Transverse colon (tissue), 4 donors: Measurements from ENCODE around the gene PEDS1. TPM values are rescaled to one million over a fixed set of nuclear protein-coding genes. Genes with fewer than 3 reads are reported as not detected.

Experiments
- DNase-seq: peaks from one replicate; pipeline ENCODE4 v3.0.0-alpha.2; 2019
- H3K27ac ChIP-seq, 4 donors: fragments of 200-600 bp; sonication (generic); 2 replicates each; pipeline ENCODE4 v1.5.1; 2016 to 2018; ENCODE audit warnings: inconsistent platforms in 4 of 4
- H3K27me3 ChIP-seq: fragments of 200-600 bp; sonication (generic); 2 replicates; pipeline ENCODE4 v1.5.1; 2017; ENCODE audit warnings: inconsistent platforms
- H3K36me3 ChIP-seq, 4 donors: fragments of 200-600 bp; sonication (generic); 2 replicates each; pipeline ENCODE4 v1.5.1; 2017 to 2019; ENCODE audit warnings: inconsistent platforms in 4 of 4
- H3K4me1 ChIP-seq, 4 donors: fragments of 200-600 bp; sonication (generic); 2 replicates each; pipeline ENCODE4 v1.5.1; 2017 to 2020; ENCODE audit warnings: inconsistent platforms in 4 of 4
- H3K4me3 ChIP-seq, 4 donors: fragments of 200-600 bp; sonication (generic); 1 replicate in 1 of 4; 2 replicates in 3 of 4; pipeline versions ENCODE4 v1.5.1 to v1.6.1; 2017 to 2019; ENCODE audit warnings: inconsistent platforms in 4 of 4
- H3K9me3 ChIP-seq, 2 donors: fragments of 200-600 bp; sonication (generic); 2 replicates each; pipeline ENCODE4 v1.5.1; 2017 to 2019; ENCODE audit warnings: inconsistent platforms in 2 of 2
- CTCF ChIP-seq, 5 experiments: fragments of 200-600 bp in 3 of 5; fragments of 450-650 bp in 2 of 5; sonication (generic) in 3 of 5; IDR thresholded peaks; 1 replicate in 2 of 5; 2 replicates in 3 of 5; pipeline ENCODE4 v1.5.1; 2016 to 2017; ENCODE audit warnings: antibody characterized with exemption in 5 of 5, inconsistent platforms in 3 of 5, mild to moderate bottlenecking in 2 of 5, moderate library complexity in 1 of 5
- EP300 ChIP-seq: sonication (generic); formaldehyde crosslinking; IDR thresholded peaks from one replicate; pipeline ENCODE4 v1.6.1; 2017; ENCODE audit warnings: antibody characterized with exemption, low read depth
- POLR2A ChIP-seq: fragments of 450-650 bp; IDR thresholded peaks from one replicate; pipeline ENCODE4 v1.6.1; 2016; ENCODE audit warnings: antibody characterized with exemption, mild to moderate bottlenecking, moderate library complexity
- POLR2AphosphoS5 ChIP-seq, 3 donors: sonication (generic); formaldehyde crosslinking; IDR thresholded peaks; one replicate each; pipeline ENCODE4 v1.6.1; 2016; ENCODE audit warnings: antibody characterized with exemption in 3 of 3
- WGBS, 2 donors: methylation state at CpG; one replicate each; pipeline ENCODE4 v1.1.5; 2018; ENCODE audit warnings: low coverage in 1 of 2; 5-methylcytosine and 5-hydroxymethylcytosine counted together
- in situ Hi-C, 4 donors: fragments of 200-750 bp; cut with MboI; loops; one replicate each; pipeline versions ENCODE4 v1.15.0 to v1.15.1; 2017; ENCODE audit warnings: low sequenced_read_pairs in 3 of 4, low pct_ligation_motif_present in 1 of 4, low pct_unique_long_range_greater_than_20kb in 1 of 4
- intact Hi-C: fragments of 100-400 bp; cut with DNase I; formaldehyde crosslinking; loops from one replicate; pipeline ENCODE4 v1.15.1; 2023; ENCODE audit warnings: low total_unique reads
- total RNA-seq, 4 donors: library from RNA; depleted of rRNA; stranded (reverse); fragments of >200 nt; gene quantifications; one replicate each; pipeline ENCODE4 v1.1.0, GENCODE V29; 2016

PEDS1 gene
- total RNA-seq, 4 donors from 2014 or later = 9.6 to 30.9 (median 23.2) TPM

GRCh38 chr20:50120935-50121693 lies 32.4 kb downstream of the PEDS1 start:
- no peak for TF ChIP-seq EP300
- peak in 2 of 3 donors; percentile 26 to 50 for TF ChIP-seq POLR2AphosphoS5 (IDR thresholded peaks at IDR 0.05)
- TF ChIP-seq POLR2A = peak; percentile 5
- TF ChIP-seq CTCF (IDR thresholded peaks at IDR 0.05) = peak; percentile 83 to 97 (median 89)
- H3K4me3 ChIP-seq = no peak overlapping the region
- peaks cover 3 to 13% (median 12%) of the 10 kb centered on the region in 4 donors for H3K4me1 ChIP-seq
- no peaks in the 10 kb centered on the region for H3K27me3 ChIP-seq
- DNase-seq = peak; percentile 75
- H3K9me3 ChIP-seq = no peaks in the 10 kb centered on the region
- peaks cover 0 to 6% (median 3%) of the 10 kb centered on the region in 4 donors for H3K36me3 ChIP-seq
- WGBS, 2 donors = 23% methylated on average over 9 of the region's 9 CpGs; no CpG with 5 or more reads in 1 of the 2 donors
- in situ Hi-C loops (loop anchor here in 1 of 4 donors (5.0 kb wide), 1 partner anchor 46 kb away; no protein-coding TSS in a partner anchor), intact Hi-C loops (loop anchor here (1.0 kb wide), 1 partner anchor 48 kb away; no protein-coding TSS in a partner anchor)
- H3K27ac ChIP-seq = peak overlapping the region in 3 of 4 donors; percentile 2 to 35 (median 25)

- DNase-seq = no peak
- Histone ChIP-seq H3K27me3 (no peaks in the 10 kb centered on the region), H3K4me1 (peaks cover 13 to 32% (median 30%) of the 10 kb centered on the region in 4 donors), H3K27ac (no peak overlapping the region), H3K9me3 (no peaks in the 10 kb centered on the region), H3K4me3 (no peak overlapping the region), H3K36me3 (no peaks in the 10 kb centered on the region)
- TF ChIP-seq EP300 = no peak
- TF ChIP-seq CTCF (IDR thresholded peaks at IDR 0.05) = no peak
- TF ChIP-seq POLR2A = no peak
- no peak for TF ChIP-seq POLR2AphosphoS5 (IDR thresholded peaks at IDR 0.05)
- in situ Hi-C loops (no loop called here), intact Hi-C loops (no loop called here)
- 40 to 81% methylated on average over 1 to 2 of the region's 2 CpGs for WGBS, 2 donors
Measured at GRCh38 chr20:50118203-50118602, 35.3 kb downstream of the PEDS1 start.

GRCh38 chr20:50116368-50116999 lies 37.0 kb downstream of the PEDS1 start:
- Histone ChIP-seq H3K9me3 (no peaks in the 10 kb centered on the region), H3K4me1 (peaks cover 19 to 40% (median 37%) of the 10 kb centered on the region in 4 donors), H3K27ac (peak overlapping the region; percentile 77 to 99 (median 83)), H3K36me3 (no peaks in the 10 kb centered on the region), H3K4me3 (peak overlapping the region in 2 of 4 donors; percentile 38 to 59), H3K27me3 (no peaks in the 10 kb centered on the region)
- WGBS, 2 donors = 85 to 90% methylated on average over 8 to 19 of the region's 19 CpGs
- in situ Hi-C loops = no loop called here
- intact Hi-C loops = no loop called here
- DNase-seq = no peak
- TF ChIP-seq EP300 (no peak), POLR2A (no peak), CTCF (IDR thresholded peaks at IDR 0.05) (no peak), POLR2AphosphoS5 (IDR thresholded peaks at IDR 0.05) (no peak)

GRCh38 chr20:50115591-50116367 lies 37.7 kb downstream of the PEDS1 start:
- Histone ChIP-seq H3K9me3 (no peaks in the 10 kb centered on the region), H3K27me3 (no peaks in the 10 kb centered on the region), H3K27ac (peak overlapping the region; percentile 77 to 99 (median 83)), H3K4me1 (peaks cover 26 to 41% (median 38%) of the 10 kb centered on the region in 4 donors), H3K36me3 (no peaks in the 10 kb centered on the region), H3K4me3 (peak overlapping the region; percentile 1 to 59 (median 34))
- WGBS, 2 donors = 0% methylated on average over 4 to 24 of the region's 24 CpGs
- intact Hi-C loops = no loop called here
- in situ Hi-C loops = no loop called here
- peak; percentile 98 for DNase-seq
- TF ChIP-seq POLR2AphosphoS5 (IDR thresholded peaks at IDR 0.05) (peak; percentile 58 to 65 (median 62)), EP300 (no peak)
